Activated naive CD4-positive, alpha-beta T cell treated with anti-CD3 and anti-CD28 coated beads for 36 hours (primary cell): ENCODE measurements around the gene MGLL. TPM values are rescaled to one million over a fixed set of nuclear protein-coding genes. Genes with fewer than 3 reads are reported as not detected.
A peak's percentile ranks its signal among the peaks of the same experiment; 100 is the strongest.

Experiments used
- CTCF ChIA-PET: fragments of 350-600 bp; sonication (Branson Sonifier 250); formaldehyde crosslinking; loops from one replicate; lab custom pipeline; 2021; ENCODE audit warnings: antibody characterized with exemption; lab: Charles Lee
- DNase-seq: peaks from one replicate; pipeline ENCODE4 v3.0.0-alpha.2; 2020
- H3K27ac Mint-ChIP-seq: one replicate; pipeline ENCODE4 v1.8.0; 2021; ENCODE audit warnings: mild to moderate bottlenecking, mixed read lengths
- H3K27me3 Mint-ChIP-seq: one replicate; pipeline ENCODE4 v1.8.0; 2021; ENCODE audit warnings: low read depth, mixed read lengths
- H3K36me3 Mint-ChIP-seq: one replicate; pipeline ENCODE4 v1.8.0; 2021; ENCODE audit warnings: low read depth, mixed read lengths
- H3K4me1 Mint-ChIP-seq: one replicate; pipeline ENCODE4 v1.8.0; 2021; ENCODE audit warnings: low read depth, mixed read lengths
- H3K4me3 Mint-ChIP-seq: one replicate; pipeline ENCODE4 v1.8.0; 2021; ENCODE audit warnings: mild to moderate bottlenecking, moderate library complexity, mixed read lengths
- H3K9me3 Mint-ChIP-seq: one replicate; pipeline ENCODE4 v1.8.0; 2021; ENCODE audit warnings: mixed read lengths
- intact Hi-C: fragments of 100-400 bp; cut with micrococcal nuclease; formaldehyde crosslinking; loops from one replicate; pipeline ENCODE4 v1.15.1; 2023
- total RNA-seq, 2 experiments: library from RNA; stranded (reverse); gene quantifications; one replicate each; pipeline ENCODE4 v1.2.3, GENCODE V29; 2021

MGLL gene
- total RNA-seq, 2 experiments from 2014 or later: 0.14 to 0.25 TPM

GRCh38 chr3:127784865-127785710 is 37.2 kb downstream of the MGLL start:
- no peak overlapping the region for H3K4me3 Mint-ChIP-seq
- peaks cover 1% of the 10 kb centered on the region for H3K27me3 Mint-ChIP-seq
- no peak overlapping the region for H3K27ac Mint-ChIP-seq
- intact Hi-C loops: no loop called here
- H3K9me3 Mint-ChIP-seq: no peaks in the 10 kb centered on the region
- H3K4me1 Mint-ChIP-seq: no peaks in the 10 kb centered on the region
- H3K36me3 Mint-ChIP-seq: no peaks in the 10 kb centered on the region
- DNase-seq: no peak
- CTCF ChIA-PET: no interaction called here

- no peak for DNase-seq
- CTCF ChIA-PET: no interaction called here
- Mint-ChIP-seq H3K4me3 (no peak overlapping the region), H3K36me3 (no peaks in the 10 kb centered on the region), H3K27me3 (no peaks in the 10 kb centered on the region), H3K27ac (no peak overlapping the region), H3K4me1 (peaks cover 2% of the 10 kb centered on the region), H3K9me3 (no peaks in the 10 kb centered on the region)
- intact Hi-C loops: no loop called here
Measured at GRCh38 chr3:127784283-127784682, 38.0 kb downstream of the MGLL start.

GRCh38 chr3:127783642-127784160 is 38.6 kb downstream of the MGLL start:
- H3K27me3 Mint-ChIP-seq: no peaks in the 10 kb centered on the region
- no peak overlapping the region for H3K27ac Mint-ChIP-seq
- CTCF ChIA-PET: no interaction called here
- H3K4me3 Mint-ChIP-seq: no peak overlapping the region
- no peaks in the 10 kb centered on the region for H3K9me3 Mint-ChIP-seq
- intact Hi-C loops: no loop called here
- no peak for DNase-seq
- no peaks in the 10 kb centered on the region for H3K36me3 Mint-ChIP-seq
- peaks cover 2% of the 10 kb centered on the region for H3K4me1 Mint-ChIP-seq

GRCh38 chr3:127783166-127783565 is 39.1 kb downstream of the MGLL start:
- Mint-ChIP-seq H3K4me1 (peaks cover 2% of the 10 kb centered on the region), H3K27me3 (no peaks in the 10 kb centered on the region), H3K9me3 (no peaks in the 10 kb centered on the region), H3K36me3 (no peaks in the 10 kb centered on the region), H3K27ac (no peak overlapping the region), H3K4me3 (no peak overlapping the region)
- DNase-seq: no peak
- CTCF ChIA-PET: interaction anchor here (1.1 kb wide), 1 partner anchor 49 kb away, joined by 3 read pairs; no protein-coding TSS in a partner anchor
- intact Hi-C loops: no loop called here

DNA sequence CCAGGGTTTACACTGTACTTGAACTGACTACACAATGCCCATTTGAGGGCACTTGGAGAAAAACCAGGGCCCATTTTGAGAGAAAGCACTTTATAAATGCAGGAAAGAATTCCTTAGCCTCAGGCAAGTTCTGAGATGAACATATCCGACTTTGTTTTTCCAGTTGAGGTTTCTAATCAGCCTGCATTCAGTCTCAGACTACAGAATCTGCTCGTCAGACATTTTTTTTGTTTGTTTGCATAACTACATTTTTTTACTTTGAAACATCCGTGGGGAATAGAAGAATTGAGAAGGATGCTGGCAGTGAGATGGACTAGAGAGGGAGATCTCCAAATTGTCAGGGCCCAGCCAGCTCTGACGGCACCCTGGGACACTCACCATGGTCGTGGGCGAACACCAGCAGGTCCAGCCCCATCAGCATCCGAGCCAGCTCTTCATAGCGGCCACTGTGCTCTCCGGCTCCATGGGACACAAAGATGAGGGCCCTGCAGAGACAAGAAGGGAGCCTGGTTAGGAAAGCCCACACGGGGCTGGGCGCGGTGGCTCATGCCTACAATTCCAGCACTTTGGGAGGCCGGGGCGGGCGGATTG is 40.8 kb downstream of the MGLL start:
- H3K36me3 Mint-ChIP-seq: no peaks in the 10 kb centered on the region
- CTCF ChIA-PET: no interaction called here
- no peaks in the 10 kb centered on the region for H3K27me3 Mint-ChIP-seq
- peaks cover 2% of the 10 kb centered on the region for H3K9me3 Mint-ChIP-seq
- intact Hi-C loops: no loop called here
- no peak overlapping the region for H3K27ac Mint-ChIP-seq
- H3K4me1 Mint-ChIP-seq: peaks cover 2% of the 10 kb centered on the region
- no peak for DNase-seq
- no peak overlapping the region for H3K4me3 Mint-ChIP-seq

DNA sequence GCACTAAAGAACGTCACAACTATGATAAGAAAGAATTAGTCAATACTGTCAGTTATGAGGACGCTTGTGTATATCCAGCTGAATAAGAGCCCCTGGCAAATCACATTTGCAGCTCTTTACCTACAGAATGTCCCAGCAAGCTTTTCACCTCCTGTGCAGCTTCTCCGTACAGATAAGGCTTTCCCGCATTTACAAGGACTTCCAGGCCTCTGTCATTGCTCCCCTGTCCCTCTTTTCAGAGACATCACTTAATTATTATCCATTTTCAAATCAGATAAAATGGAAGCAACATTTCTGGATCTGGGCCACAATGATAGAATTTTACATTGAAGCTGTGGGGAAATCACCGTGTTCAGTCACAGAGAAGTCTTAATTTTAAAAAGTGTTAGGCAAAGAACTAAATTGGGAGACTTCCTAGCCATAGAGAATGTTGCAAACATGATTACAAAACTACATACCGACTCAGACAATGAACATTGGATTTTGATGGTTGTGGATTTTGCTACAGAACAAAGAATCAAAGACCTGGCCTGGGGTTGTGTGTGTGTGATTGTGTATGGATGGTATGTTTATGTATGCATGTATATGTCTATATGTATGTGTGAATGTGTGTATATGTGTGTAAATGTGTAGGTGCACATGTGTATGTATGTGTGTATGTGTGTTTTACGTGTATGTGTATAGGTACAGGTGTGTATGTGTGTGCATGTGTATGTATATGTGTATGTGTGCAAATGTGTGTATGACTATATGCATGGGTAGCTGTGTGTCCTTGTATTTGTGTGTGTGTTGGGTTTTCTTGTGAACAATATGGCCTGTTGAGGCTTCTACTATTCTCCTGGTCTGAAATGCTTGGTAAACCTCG is 41.5 kb downstream of the MGLL start:
- H3K4me3 Mint-ChIP-seq: no peak overlapping the region
- no peak for DNase-seq
- no peaks in the 10 kb centered on the region for H3K27me3 Mint-ChIP-seq
- CTCF ChIA-PET: no interaction called here
- no peak overlapping the region for H3K27ac Mint-ChIP-seq
- no peaks in the 10 kb centered on the region for H3K36me3 Mint-ChIP-seq
- intact Hi-C loops: no loop called here
- H3K9me3 Mint-ChIP-seq: peaks cover 2% of the 10 kb centered on the region
- peaks cover 2% of the 10 kb centered on the region for H3K4me1 Mint-ChIP-seq

DNA sequence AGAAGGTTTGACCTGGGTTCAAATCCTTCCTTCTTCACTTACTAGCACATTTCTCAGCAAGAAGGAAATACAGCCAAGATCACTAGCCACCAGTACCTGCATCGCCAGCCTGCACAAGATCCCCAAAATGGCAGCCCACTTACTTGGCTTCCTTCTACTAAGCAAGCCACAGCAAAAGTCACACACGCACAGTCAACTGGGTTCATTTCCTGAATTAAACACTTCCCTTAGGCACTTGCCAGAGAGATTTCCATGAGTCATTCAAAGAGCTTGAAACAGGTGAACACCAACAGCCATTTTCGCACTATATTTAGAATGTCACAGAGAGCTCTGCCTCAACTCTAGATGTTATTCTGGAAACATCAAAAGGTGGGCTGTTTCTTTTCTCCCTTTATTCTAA is 42.6 kb downstream of the MGLL start:
- intact Hi-C loops: loop anchor here (2.0 kb wide), 1 partner anchor 25 kb away; no protein-coding TSS in a partner anchor
- no peak overlapping the region for H3K4me3 Mint-ChIP-seq
- H3K4me1 Mint-ChIP-seq: peaks cover 6% of the 10 kb centered on the region
- H3K27me3 Mint-ChIP-seq: no peaks in the 10 kb centered on the region
- H3K27ac Mint-ChIP-seq: no peak overlapping the region
- peaks cover 2% of the 10 kb centered on the region for H3K9me3 Mint-ChIP-seq
- no peaks in the 10 kb centered on the region for H3K36me3 Mint-ChIP-seq
- DNase-seq: peak; percentile 46
- CTCF ChIA-PET: interaction anchor here (0.8 to 1.3 kb wide), 2 partner anchors 11 to 84 kb away, joined by 3 read pairs; no protein-coding TSS in a partner anchor

- Mint-ChIP-seq H3K36me3 (no peaks in the 10 kb centered on the region), H3K9me3 (peaks cover 2% of the 10 kb centered on the region), H3K27me3 (no peaks in the 10 kb centered on the region), H3K4me1 (peaks cover 6% of the 10 kb centered on the region), H3K27ac (no peak overlapping the region), H3K4me3 (no peak overlapping the region)
- CTCF ChIA-PET: interaction anchor here (1.3 kb wide), 1 partner anchor 12 kb away, joined by 3 read pairs; no protein-coding TSS in a partner anchor
- DNase-seq: no peak
- intact Hi-C loops: loop anchor here (2.0 kb wide), 1 partner anchor 23 kb away; no protein-coding TSS in a partner anchor
Measured at GRCh38 chr3:127777921-127778656, 44.2 kb downstream of the MGLL start.

GRCh38 chr3:127777332-127777731 is 45.0 kb downstream of the MGLL start:
- Mint-ChIP-seq H3K4me1 (peaks cover 6% of the 10 kb centered on the region), H3K9me3 (peaks cover 2% of the 10 kb centered on the region), H3K27me3 (no peaks in the 10 kb centered on the region), H3K27ac (no peak overlapping the region), H3K4me3 (no peak overlapping the region), H3K36me3 (no peaks in the 10 kb centered on the region)
- CTCF ChIA-PET: no interaction called here
- DNase-seq: no peak
- intact Hi-C loops: no loop called here

- peaks cover 6% of the 10 kb centered on the region for H3K4me1 Mint-ChIP-seq
- intact Hi-C loops: no loop called here
- no peaks in the 10 kb centered on the region for H3K36me3 Mint-ChIP-seq
- CTCF ChIA-PET: no interaction called here
- H3K4me3 Mint-ChIP-seq: no peak overlapping the region
- no peaks in the 10 kb centered on the region for H3K27me3 Mint-ChIP-seq
- no peak overlapping the region for H3K27ac Mint-ChIP-seq
- H3K9me3 Mint-ChIP-seq: peaks cover 2% of the 10 kb centered on the region
- DNase-seq: no peak
Measured at GRCh38 chr3:127776347-127776746, 46.0 kb downstream of the MGLL start.

- Mint-ChIP-seq H3K4me3 (no peak overlapping the region), H3K27ac (no peak overlapping the region), H3K4me1 (peaks cover 6% of the 10 kb centered on the region), H3K27me3 (no peaks in the 10 kb centered on the region), H3K36me3 (no peaks in the 10 kb centered on the region), H3K9me3 (peaks cover 2% of the 10 kb centered on the region)
- CTCF ChIA-PET: no interaction called here
- no peak for DNase-seq
- intact Hi-C loops: no loop called here
Measured at GRCh38 chr3:127775398-127776109, 46.8 kb downstream of the MGLL start.
